ENCODE data around the gene PLEKHJ1. TPM values are rescaled to one million over a fixed set of nuclear protein-coding genes. Genes with fewer than 3 reads are reported as not detected.

Gene PLEKHJ1
- total and polyA plus RNA-seq, 2 of the 13 experiments (the other 11 are each of a cell fraction or from before 2014, with no cell fraction given), result 70.5 to 130 TPM

- TF ChIP-seq THRA (CRISPR knock-in tag; IDR thresholded peaks at IDR 0.05; ENCODE audit: borderline replicate concordance), result no peak
- TF ChIP-seq SOX6 (IDR thresholded peaks at IDR 0.05), result no peak
- TF ChIP-seq SOX6 (CRISPR knock-in tag; IDR thresholded peaks at IDR 0.05), result no peak
- TF ChIP-seq ZNF407 (CRISPR knock-in tag; IDR thresholded peaks at IDR 0.05; ENCODE audit: not compliant biosample characterization), result no peak
- TF ChIP-seq RXRA (CRISPR knock-in tag; IDR thresholded peaks at IDR 0.05), result no peak
- TF ChIP-seq HOXA3 (CRISPR knock-in tag; IDR thresholded peaks at IDR 0.05), result no peak; the same call in 1 of the 2 replicates
- no peak for TF ChIP-seq ZNF703 (CRISPR knock-in tag; IDR thresholded peaks at IDR 0.05; ENCODE audit: borderline replicate concordance)
- no peak for TF ChIP-seq ATF4 (CRISPR knock-in tag; IDR thresholded peaks at IDR 0.05)
- TF ChIP-seq AKNA (CRISPR knock-in tag; IDR thresholded peaks at IDR 0.05; ENCODE audit: borderline replicate concordance), result no peak
- TF ChIP-seq ZNF710 (CRISPR knock-in tag; IDR thresholded peaks at IDR 0.05; ENCODE audit: borderline replicate concordance), result no peak
- TF ChIP-seq ZNF354B (CRISPR knock-in tag; IDR thresholded peaks at IDR 0.05), result no peak
- no peak for TF ChIP-seq ZNF660 (CRISPR knock-in tag; IDR thresholded peaks at IDR 0.05; ENCODE audit: borderline replicate concordance, low read depth)
Measured at GRCh38 chr19:2252797-2253105, 16.6 kb upstream of the PLEKHJ1 start (continued).
